H1 (cell line): ENCODE measurements around the gene WDR44. TPM values are rescaled to one million over a fixed set of nuclear protein-coding genes. Genes with fewer than 3 reads are reported as not detected.
A peak's percentile ranks its signal among the peaks of the same experiment; 100 is the strongest.

Experiments
- CTCF ChIA-PET: fragments of 300-600 bp; sonication (Branson Sonifier 250); formaldehyde crosslinking; loops from one replicate; lab custom pipeline; 2021; ENCODE audit not compliant: partially characterized antibody; lab: Charles Lee
- POLR2A ChIA-PET: fragments of 300-600 bp; sonication (Branson Sonifier 250); formaldehyde crosslinking; loops from one replicate; lab custom pipeline; 2021; ENCODE audit warnings: inconsistent platforms; ENCODE audit not compliant: partially characterized antibody; lab: Charles Lee
- DNase-seq, 2 experiments: peaks; one replicate each; pipeline versions ENCODE4 v3.0.0 to v3.0.0-alpha.2; 2010 to 2022; ENCODE audit warnings: low spot score in 2 of 2, low read depth in 1 of 2, mixed read lengths in 1 of 2
- FAIRE-seq: peaks from 2 replicates; lab custom pipeline; 2011; peaks lifted over from hg19 to GRCh38; lab: Jason Lieb, UNC
- H2AFZ ChIP-seq: 2 replicates; pipeline ENCODE4 v1.8.1; 2012; ENCODE audit warnings: low read length, inconsistent platforms
- H2AK5ac ChIP-seq: 2 replicates; pipeline ENCODE4 v1.6.1; 2013; ENCODE audit warnings: low read depth, low read length
- H2BK120ac ChIP-seq: replicated peaks from 2 replicates; pipeline ENCODE3; 2013; ENCODE audit warnings: low read depth, low read length, inconsistent platforms
- H2BK12ac ChIP-seq: 2 replicates; pipeline ENCODE4 v1.6.1; 2013; ENCODE audit warnings: low read depth, low read length
- H2BK15ac ChIP-seq: 2 replicates; pipeline ENCODE4 v1.6.1; 2013; ENCODE audit warnings: low read length
- H2BK20ac ChIP-seq: 2 replicates; pipeline ENCODE4 v1.6.1; 2013; ENCODE audit warnings: low read length
- H2BK5ac ChIP-seq: 2 replicates; pipeline ENCODE4 v1.6.1; 2013; ENCODE audit warnings: low read depth, low read length
- H3K14ac ChIP-seq: 2 replicates; pipeline ENCODE4 v1.6.1; 2013; ENCODE audit warnings: inconsistent platforms; ENCODE audit not compliant: insufficient read length
- H3K18ac ChIP-seq: 2 replicates; pipeline ENCODE4 v1.6.1; 2013; ENCODE audit warnings: low read length; ENCODE audit errors: extremely low read depth
- H3K23ac ChIP-seq: 2 replicates; pipeline ENCODE4 v1.6.1; 2013; ENCODE audit warnings: inconsistent platforms; ENCODE audit not compliant: insufficient read length
- H3K23me2 ChIP-seq: 2 replicates; pipeline ENCODE4 v1.6.1; 2013; ENCODE audit warnings: low read depth, low read length
- H3K27ac ChIP-seq: 2 replicates; pipeline ENCODE4 v1.6.1; 2011; ENCODE audit warnings: low read depth, low read length, inconsistent platforms
- H3K27me3 ChIP-seq, 4 experiments: replicated peaks in 1 of 4; 1 replicate in 1 of 4; 2 replicates in 3 of 4; pipeline versions ENCODE4 v1.6.1 to v1.8.1; 2011 to 2013; ENCODE audit warnings: low read length in 3 of 4, mild to moderate bottlenecking in 3 of 4, inconsistent platforms in 2 of 4, mixed read lengths in 2 of 4, moderate library complexity in 1 of 4; ENCODE audit not compliant: control insufficient read depth in 3 of 4, insufficient read depth in 3 of 4; ENCODE audit errors: extremely low read depth in 1 of 4
- H3K36me3 ChIP-seq, 4 experiments: 2 replicates each; pipeline versions ENCODE4 v1.6.1 to v1.8.1; 2011 to 2013; ENCODE audit warnings: mild to moderate bottlenecking in 4 of 4, low read length in 3 of 4, moderate library complexity in 2 of 4, control low read depth in 1 of 4, inconsistent platforms in 1 of 4; ENCODE audit not compliant: insufficient read depth in 4 of 4, control insufficient read depth in 2 of 4
- H3K4ac ChIP-seq: replicated peaks from 2 replicates; pipeline ENCODE3; 2013; ENCODE audit warnings: low read length, low read depth, mixed read lengths, inconsistent platforms; ENCODE audit not compliant: insufficient read length
- H3K4me1 ChIP-seq, 4 experiments: replicated peaks in 1 of 4; 1 replicate in 1 of 4; 2 replicates in 3 of 4; pipeline versions ENCODE4 v1.6.1 to v1.8.1; 2011 to 2013; ENCODE audit warnings: low read length in 3 of 4, inconsistent platforms in 2 of 4, mixed read lengths in 1 of 4; ENCODE audit not compliant: insufficient read depth in 4 of 4, control insufficient read depth in 3 of 4
- H3K4me2 ChIP-seq, 2 experiments: 2 replicates each; pipeline versions ENCODE4 v1.6.1 to v1.8.1; 2011 to 2013; ENCODE audit warnings: low read depth in 2 of 2, low read length in 2 of 2, control low read depth in 1 of 2, inconsistent platforms in 1 of 2, mild to moderate bottlenecking in 1 of 2; ENCODE audit not compliant: insufficient read depth in 1 of 2
- H3K4me3 ChIP-seq, 4 experiments: fragments of 200-600, 300-600 bp in 1 of 4; sonication (generic), shearing (Covaris generic), sonication (Bioruptor Twin) in 1 of 4; 2 replicates each; pipeline versions ENCODE4 v1.5.1 to v1.8.1; 2011 to 2016; ENCODE audit warnings: low read length in 4 of 4, low read depth in 3 of 4, control low read depth in 2 of 4, inconsistent platforms in 2 of 4, mild to moderate bottlenecking in 2 of 4, mixed read lengths in 1 of 4, moderate library complexity in 1 of 4; ENCODE audit not compliant: insufficient read depth in 2 of 4; ENCODE audit errors: extremely low read depth in 1 of 4
- H3K56ac ChIP-seq: replicated peaks from 2 replicates; pipeline ENCODE3; 2013; ENCODE audit warnings: low read depth, mild to moderate bottlenecking, mixed read lengths, low read length, inconsistent platforms; ENCODE audit not compliant: insufficient read length
- H3K79me1 ChIP-seq: 2 replicates; pipeline ENCODE4 v1.6.1; 2013; ENCODE audit warnings: low read depth, low read length, control low read depth
- H3K79me2 ChIP-seq, 2 experiments: 2 replicates each; pipeline versions ENCODE4 v1.6.1 to v1.8.1; 2012 to 2013; ENCODE audit warnings: low read length in 2 of 2, mild to moderate bottlenecking in 2 of 2, inconsistent platforms in 1 of 2; ENCODE audit not compliant: insufficient read depth in 2 of 2, control insufficient read depth in 1 of 2
- H3K9ac ChIP-seq, 4 experiments: replicated peaks in 1 of 4; 1 replicate in 1 of 4; 2 replicates in 3 of 4; pipeline versions ENCODE4 v1.6.1 to v1.8.1; 2011 to 2013; ENCODE audit warnings: low read depth in 3 of 4, low read length in 3 of 4, control low read depth in 2 of 4, mild to moderate bottlenecking in 2 of 4, moderate library complexity in 2 of 4, inconsistent platforms in 1 of 4; ENCODE audit errors: extremely low read depth in 1 of 4
- H3K9me3 ChIP-seq, 2 experiments: 2 replicates each; pipeline versions ENCODE4 v1.6.1 to v1.8.1; 2012 to 2013; ENCODE audit warnings: mild to moderate bottlenecking in 2 of 2, moderate library complexity in 2 of 2, control low read depth in 1 of 2, inconsistent platforms in 1 of 2, low read depth in 1 of 2, low read length in 1 of 2, mixed read lengths in 1 of 2; ENCODE audit not compliant: insufficient read depth in 2 of 2
- H4K20me1 ChIP-seq, 2 experiments: replicated peaks in 1 of 2; 2 replicates each; pipeline versions ENCODE3 to v1.8.1; 2011 to 2013; ENCODE audit warnings: inconsistent platforms in 2 of 2, low read length in 2 of 2, mild to moderate bottlenecking in 1 of 2; ENCODE audit not compliant: insufficient read depth in 2 of 2, control insufficient read depth in 1 of 2
- H4K5ac ChIP-seq: 2 replicates; pipeline ENCODE4 v1.6.1; 2013; ENCODE audit warnings: low read length, low read depth, mixed read lengths, inconsistent platforms; ENCODE audit not compliant: insufficient read length
- H4K8ac ChIP-seq: 2 replicates; pipeline ENCODE4 v1.8.0; 2013; ENCODE audit warnings: mild to moderate bottlenecking, moderate library complexity, low read length, inconsistent platforms; ENCODE audit not compliant: insufficient read depth; ENCODE audit errors: extremely low read depth
- H4K91ac ChIP-seq: replicated peaks from 2 replicates; pipeline ENCODE3; 2013; ENCODE audit warnings: low read length, mixed read lengths, inconsistent platforms; ENCODE audit not compliant: insufficient read length
- CBX8 ChIP-seq: fragments of 300-800, 300-1000 bp; sonication (generic); IDR thresholded peaks from 2 replicates; pipeline ENCODE4 v1.7.1; 2016; ENCODE audit warnings: low read depth, low read length, borderline replicate concordance
- EZH2 ChIP-seq: fragments of 200-600 bp; sonication (generic); IDR thresholded peaks from 2 replicates; pipeline ENCODE4 v1.7.1; 2012; ENCODE audit warnings: low read depth, mild to moderate bottlenecking, moderate library complexity, low read length, inconsistent platforms; ENCODE audit not compliant: severe bottlenecking
- RAD21 ChIP-seq, 2 experiments: IDR thresholded peaks in 1 of 2; conservative IDR thresholded peaks in 1 of 2; 2 replicates each; pipeline ENCODE4 v1.6.1; 2011; ENCODE audit warnings: low read depth in 2 of 2, low read length in 2 of 2, improper control_type of control experiment in 1 of 2, inconsistent platforms in 1 of 2, mild to moderate bottlenecking in 1 of 2, moderate library complexity in 1 of 2
- RXRA ChIP-seq: IDR thresholded peaks from 2 replicates; pipeline ENCODE4 v1.6.1; 2011; ENCODE audit warnings: low read depth, mild to moderate bottlenecking, low read length, moderate library complexity; ENCODE audit not compliant: insufficient read depth
- SP2 ChIP-seq: IDR thresholded peaks from 2 replicates; pipeline ENCODE4 v1.6.1; 2012; ENCODE audit warnings: mild to moderate bottlenecking, low read length, inconsistent platforms
- WGBS, 2 experiments: shearing (Covaris generic) in 1 of 2; methylation state at CpG; one replicate each; pipeline versions ENCODE4 v1.1.6 to v1.1.7; 2013 to 2015; ENCODE audit warnings: low lambda C conversion rate in 2 of 2, mixed read lengths in 2 of 2, inconsistent platforms in 1 of 2, low coverage in 1 of 2, missing lambda C conversion rate in 1 of 2; ENCODE audit not compliant: insufficient replicate concordance in 2 of 2, insufficient coverage in 1 of 2, insufficient read length in 1 of 2; ENCODE audit errors: extremely low coverage in 1 of 2, missing lambda C conversion rate in 1 of 2; 5-methylcytosine and 5-hydroxymethylcytosine counted together
- polyA plus RNA-seq, 7 experiments: library from polyadenylated mRNA; depleted of rRNA in 3 of 7; stranded (reverse) in 5 of 7; unstranded in 2 of 7; fragments of >200 nt in 5 of 7; fragments of 200-250 nt in 2 of 7; gene quantifications; 1 replicate in 5 of 7; 2 replicates in 1 of 7; 4 replicates in 1 of 7; pipeline versions ENCODE4 v1.2.1 to v1.2.3, GENCODE V29; 2011 to 2013; ENCODE audit warnings: missing spikeins in 2 of 7, mixed read lengths in 2 of 7
- total RNA-seq: library from RNA; stranded (reverse); fragmentation: NEBNext Ultra II Directional; extraction: Animal tissue kit (Norgen Biotek cat#: 25700); gene quantifications from 2 replicates; pipeline ENCODE4 v1.2.1, GENCODE V29; 2021
- TF ChIP-seq, protein P1 (sequence below): IDR thresholded peaks from 2 replicates; pipeline ENCODE4 v1.6.1; 2012; ENCODE audit warnings: inconsistent platforms

Gene WDR44
- total and polyA plus RNA-seq, 2 of the 8 experiments (the other 6 are each of a cell fraction or from before 2014, with no cell fraction given): 5.1 to 17.2 TPM

- Histone ChIP-seq H3K14ac (no peak overlapping the region), H2BK15ac (no peak overlapping the region), H2BK12ac (no peak overlapping the region), H4K20me1 (peaks cover 0 to 4% of the 10 kb centered on the region in 2 experiments), H3K79me1 (no peaks in the 10 kb centered on the region), H4K5ac (no peak overlapping the region), H3K27me3 (no peaks in the 10 kb centered on the region), H4K8ac (no peak overlapping the region), H3K23me2 (0 out of 2 replicates have a peak, but pooled peaks cover 2% of the 10 kb centered on the region), H3K4me1 (peaks cover 0 to 5% (median 2%) of the 10 kb centered on the region in 4 experiments; a peak in 2 of 7 replicates), H3K56ac (no peak overlapping the region), H3K9ac (no peak overlapping the region), H3K27ac (no peak overlapping the region), H3K4me2 (peak overlapping the region; percentile 69 to 75), H2BK5ac (no peak overlapping the region), H4K91ac (no peak overlapping the region), H2BK120ac (no peak overlapping the region), H3K36me3 (no peaks in the 10 kb centered on the region), H3K4me3 (peak overlapping the region; percentile 63 to 92 (median 72)), H2AFZ (no peak overlapping the region), H3K4ac (no peak overlapping the region), H3K9me3 (no peaks in the 10 kb centered on the region), H3K23ac (no peak overlapping the region), H2AK5ac (no peak overlapping the region), H3K18ac (no peak overlapping the region), H2BK20ac (no peak overlapping the region), H3K79me2 (peaks cover 0 to 62% of the 10 kb centered on the region in 2 experiments; a peak in 2 of 4 replicates)
- FAIRE-seq (peak; percentile 78), DNase-seq (no peak)
- ChIA-PET POLR2A (interaction anchor here (1.1 kb wide), 1 partner anchor 12 kb away, joined by 3 read pairs; no protein-coding TSS in a partner anchor), CTCF (no interaction called here)
- WGBS, 2 experiments: 0% methylated on average over 2 of the region's 2 CpGs; no CpG with 5 or more reads in 1 of the 2 experiments
- TF ChIP-seq, protein P1, sequence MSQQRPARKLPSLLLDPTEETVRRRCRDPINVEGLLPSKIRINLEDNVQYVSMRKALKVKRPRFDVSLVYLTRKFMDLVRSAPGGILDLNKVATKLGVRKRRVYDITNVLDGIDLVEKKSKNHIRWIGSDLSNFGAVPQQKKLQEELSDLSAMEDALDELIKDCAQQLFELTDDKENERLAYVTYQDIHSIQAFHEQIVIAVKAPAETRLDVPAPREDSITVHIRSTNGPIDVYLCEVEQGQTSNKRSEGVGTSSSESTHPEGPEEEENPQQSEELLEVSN: no peak
- TF ChIP-seq CBX8 (no peak), EZH2 (no peak), RXRA (no peak), RAD21 (IDR thresholded peaks at IDR 0.05 in 1 of 2, conservative IDR thresholded peaks at IDR 0.05 in 1 of 2; ENCODE audit: low read depth in 2 of 2, low read length in 2 of 2) (no peak), SP2 (no peak)
Observed at GRCh38 chrX:118348186-118348810, 2.4 kb downstream of the WDR44 start.
